Smooth muscle cell (in vitro differentiated cells): Measurements from ENCODE around the gene SMARCC1. TPM values are rescaled to one million over a fixed set of nuclear protein-coding genes. Genes with fewer than 3 reads are reported as not detected.

Source experiments
- DNase-seq: peaks from one replicate; lab custom pipeline; 2025; ENCODE audit not compliant: unreplicated experiment; lab: John Stamatoyannopoulos, UW
- H2AFZ ChIP-seq: fragments of 200-600 bp; sonication (generic); 2 replicates; pipeline ENCODE4 v1.6.0; 2016; ENCODE audit warnings: antibody characterized with exemption, low read depth, mild to moderate bottlenecking
- H3F3A ChIP-seq: fragments of 200-600 bp; sonication (generic); 2 replicates; pipeline ENCODE4 v1.6.0; 2017; ENCODE audit warnings: antibody characterized with exemption, low read depth
- H3K27ac ChIP-seq: fragments of 200-600 bp; sonication (generic); 2 replicates; pipeline ENCODE4 v1.5.1; 2016; ENCODE audit warnings: low read depth, mild to moderate bottlenecking
- H3K27me3 ChIP-seq: fragments of 200-600 bp; sonication (generic); 2 replicates; pipeline ENCODE4 v1.6.1; 2016; ENCODE audit warnings: low read depth, mild to moderate bottlenecking
- H3K36me3 ChIP-seq: fragments of 200-600 bp; sonication (generic); 2 replicates; pipeline ENCODE4 v1.5.1; 2016; ENCODE audit warnings: low read depth
- H3K4me1 ChIP-seq: fragments of 200-600 bp; sonication (generic); 2 replicates; pipeline ENCODE4 v1.5.1; 2016; ENCODE audit warnings: low read depth
- H3K4me2 ChIP-seq: fragments of 200-600 bp; sonication (generic); 2 replicates; pipeline ENCODE4 v1.6.0; 2016; ENCODE audit warnings: mild to moderate bottlenecking
- H3K4me3 ChIP-seq: fragments of 200-600 bp; sonication (generic); 2 replicates; pipeline ENCODE4 v1.5.1; 2016; ENCODE audit warnings: mild to moderate bottlenecking
- H3K79me2 ChIP-seq: fragments of 200-600 bp; sonication (generic); 2 replicates; pipeline ENCODE4 v1.6.0; 2016; ENCODE audit warnings: low read depth, mild to moderate bottlenecking
- H3K9ac ChIP-seq: fragments of 200-600 bp; sonication (generic); 2 replicates; pipeline ENCODE4 v1.6.0; 2016; ENCODE audit warnings: low read depth
- H3K9me3 ChIP-seq: fragments of 200-600 bp; sonication (generic); replicated peaks from 2 replicates; pipeline ENCODE4 v1.5.1; 2016; ENCODE audit warnings: low read depth
- H4K20me1 ChIP-seq: fragments of 200-600 bp; sonication (generic); 2 replicates; pipeline ENCODE4 v1.6.0; 2016; ENCODE audit warnings: low read depth
- WGBS: methylation state at CpG from one replicate; pipeline ENCODE4 v1.1.7; 2016; ENCODE audit warnings: low lambda C conversion rate; 5-methylcytosine and 5-hydroxymethylcytosine counted together
- polyA plus RNA-seq: library from polyadenylated mRNA; unstranded; fragments of >200 nt; fragmentation: Nextera tagmentation; extraction: Ambion mirVana; gene quantifications from 2 replicates; pipeline ENCODE4 v1.2.1, GENCODE V29; 2016
- total RNA-seq: library from RNA; depleted of rRNA; stranded (reverse); fragments of >200 nt; gene quantifications from 2 replicates; pipeline ENCODE4 v1.2.3, GENCODE V29; 2014
- TF ChIP-seq, protein P1 (sequence below): fragments of 200-600 bp; sonication (generic); IDR thresholded peaks from 2 replicates; pipeline ENCODE4 v1.5.1; 2017; ENCODE audit warnings: borderline replicate concordance, mild to moderate bottlenecking, antibody characterized with exemption; ENCODE audit not compliant: insufficient read depth, poor library complexity, severe bottlenecking

Gene SMARCC1
- total and polyA plus RNA-seq, 2 experiments from 2014 or later: 40.5 to 50.3 TPM

GRCh38 chr3:47603332-47603731 lies 178.4 kb downstream of the SMARCC1 start:
- Histone ChIP-seq H2AFZ (no peak overlapping the region), H4K20me1 (peaks cover 41% of the 10 kb centered on the region), H3K4me3 (no peak overlapping the region)

DNA sequence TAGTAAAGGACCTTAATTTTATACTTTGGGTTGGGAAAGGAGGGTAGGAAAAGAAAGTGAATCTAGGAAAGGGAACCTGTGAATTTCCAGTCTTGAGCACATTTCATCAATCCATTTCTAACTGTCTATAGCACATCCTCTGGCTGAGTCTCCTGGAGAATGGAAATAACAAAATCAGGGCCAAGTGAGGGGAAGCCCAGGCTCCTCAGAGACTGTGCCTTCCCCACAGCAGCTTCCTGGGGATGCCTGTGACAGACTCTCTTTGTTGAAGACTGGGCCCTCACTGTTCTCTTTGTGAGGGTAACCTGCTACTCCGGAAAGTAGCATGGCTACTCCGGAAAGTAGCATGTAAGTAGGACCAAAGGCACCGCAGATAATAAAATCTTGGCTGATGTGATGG lies 180.4 kb downstream of the SMARCC1 start:
- peaks cover 39% of the 10 kb centered on the region for H4K20me1 ChIP-seq
- H3K9me3 ChIP-seq: no peaks in the 10 kb centered on the region
- no peaks in the 10 kb centered on the region for H3K27me3 ChIP-seq
- no peaks in the 10 kb centered on the region for H3K4me1 ChIP-seq
- H3K4me2 ChIP-seq: no peak overlapping the region
- H3K9ac ChIP-seq: no peak overlapping the region
- no peak overlapping the region for H3K27ac ChIP-seq
- no peaks in the 10 kb centered on the region for H3K36me3 ChIP-seq
- H2AFZ ChIP-seq: no peak overlapping the region
- WGBS: 97% methylated on average over 3 of the region's 3 CpGs
- H3K79me2 ChIP-seq: peaks cover 8% of the 10 kb centered on the region
- H3K4me3 ChIP-seq: no peak overlapping the region
- peaks cover 10% of the 10 kb centered on the region for H3F3A ChIP-seq
- TF ChIP-seq, protein P1, sequence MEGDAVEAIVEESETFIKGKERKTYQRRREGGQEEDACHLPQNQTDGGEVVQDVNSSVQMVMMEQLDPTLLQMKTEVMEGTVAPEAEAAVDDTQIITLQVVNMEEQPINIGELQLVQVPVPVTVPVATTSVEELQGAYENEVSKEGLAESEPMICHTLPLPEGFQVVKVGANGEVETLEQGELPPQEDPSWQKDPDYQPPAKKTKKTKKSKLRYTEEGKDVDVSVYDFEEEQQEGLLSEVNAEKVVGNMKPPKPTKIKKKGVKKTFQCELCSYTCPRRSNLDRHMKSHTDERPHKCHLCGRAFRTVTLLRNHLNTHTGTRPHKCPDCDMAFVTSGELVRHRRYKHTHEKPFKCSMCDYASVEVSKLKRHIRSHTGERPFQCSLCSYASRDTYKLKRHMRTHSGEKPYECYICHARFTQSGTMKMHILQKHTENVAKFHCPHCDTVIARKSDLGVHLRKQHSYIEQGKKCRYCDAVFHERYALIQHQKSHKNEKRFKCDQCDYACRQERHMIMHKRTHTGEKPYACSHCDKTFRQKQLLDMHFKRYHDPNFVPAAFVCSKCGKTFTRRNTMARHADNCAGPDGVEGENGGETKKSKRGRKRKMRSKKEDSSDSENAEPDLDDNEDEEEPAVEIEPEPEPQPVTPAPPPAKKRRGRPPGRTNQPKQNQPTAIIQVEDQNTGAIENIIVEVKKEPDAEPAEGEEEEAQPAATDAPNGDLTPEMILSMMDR: no peak
- DNase-seq: no peak

More at GRCh38 chr3:47603332-47603731, 178.4 kb downstream of the SMARCC1 start:
- H3K4me1 ChIP-seq: no peaks in the 10 kb centered on the region
- H3K9ac ChIP-seq: no peak overlapping the region
- H3K27me3 ChIP-seq: no peaks in the 10 kb centered on the region
- H3K27ac ChIP-seq: no peak overlapping the region
- H3K79me2 ChIP-seq: peaks cover 8% of the 10 kb centered on the region
- TF ChIP-seq, protein P1: no peak
- peaks cover 10% of the 10 kb centered on the region for H3F3A ChIP-seq
- no peaks in the 10 kb centered on the region for H3K9me3 ChIP-seq
- no peak for DNase-seq
- H3K36me3 ChIP-seq: peaks cover under 1% of the 10 kb centered on the region
- H3K4me2 ChIP-seq: no peak overlapping the region

DNA sequence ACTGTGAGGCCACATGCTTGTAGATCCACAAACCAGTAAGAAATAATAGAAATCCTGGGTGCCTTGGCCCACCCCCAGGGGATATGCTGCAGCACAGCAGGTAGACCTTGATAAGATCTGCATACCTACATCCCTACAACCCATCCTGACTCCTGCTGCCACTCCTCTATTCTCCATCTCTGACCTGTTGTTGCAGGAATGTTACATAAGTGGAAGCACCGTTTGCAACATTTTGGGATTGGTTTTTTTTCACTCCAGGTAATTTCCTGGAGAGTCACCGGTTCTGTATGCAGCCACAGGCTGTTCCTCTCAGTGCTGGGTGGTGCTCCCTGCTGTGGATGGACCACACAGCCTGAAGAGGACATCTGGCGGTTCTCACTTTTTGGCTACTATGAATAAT lies 186.9 kb downstream of the SMARCC1 start:
- Histone ChIP-seq H3K79me2 (no peaks in the 10 kb centered on the region), H3K9me3 (no peaks in the 10 kb centered on the region), H3K4me2 (no peak overlapping the region), H4K20me1 (peaks cover 24% of the 10 kb centered on the region), H3K9ac (no peak overlapping the region), H3K27me3 (no peaks in the 10 kb centered on the region), H3K4me3 (no peak overlapping the region), H3K4me1 (no peaks in the 10 kb centered on the region), H3K36me3 (peaks cover under 1% of the 10 kb centered on the region), H3F3A (no peaks in the 10 kb centered on the region), H2AFZ (no peak overlapping the region), H3K27ac (no peak overlapping the region)
- WGBS: 67% methylated on average over 3 of the region's 3 CpGs
- no peak for DNase-seq
- TF ChIP-seq, protein P1: no peak

DNA sequence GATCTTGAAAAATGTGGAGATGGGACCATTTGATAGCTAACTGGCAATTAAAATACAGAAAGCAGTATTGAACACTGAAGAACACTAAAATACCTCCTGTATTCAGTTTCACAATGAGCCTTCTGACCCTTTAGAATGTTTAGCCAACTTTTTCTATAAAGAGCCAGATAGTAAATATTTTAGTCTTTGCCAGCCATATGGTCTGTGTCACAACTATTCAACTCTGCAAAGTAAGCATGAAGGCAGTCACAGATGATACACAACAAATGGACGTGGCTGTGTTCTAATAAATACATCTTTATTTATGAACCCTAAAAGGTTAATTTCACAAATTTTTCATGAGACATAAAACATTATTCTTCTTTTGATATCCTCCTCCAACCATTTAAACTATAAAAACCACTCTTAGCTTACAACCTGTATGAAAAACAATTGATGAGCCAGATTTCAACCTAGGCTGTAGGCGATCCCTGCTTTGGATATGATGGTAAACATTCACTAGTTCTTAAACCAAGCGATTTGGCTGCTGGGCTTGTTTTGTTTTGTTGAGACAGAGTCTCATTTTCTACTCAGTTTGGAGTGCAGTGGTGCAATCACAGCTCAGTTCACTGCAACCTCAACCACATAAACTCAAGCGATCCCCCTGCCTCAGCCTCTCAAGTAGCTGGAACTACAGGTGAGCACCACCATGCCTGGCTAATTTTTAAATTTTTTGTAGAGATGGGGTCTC lies 189.5 kb downstream of the SMARCC1 start:
- no peak for DNase-seq
- Histone ChIP-seq H3K79me2 (no peaks in the 10 kb centered on the region), H3K27me3 (no peaks in the 10 kb centered on the region), H4K20me1 (peaks cover 19% of the 10 kb centered on the region), H3K36me3 (peaks cover 9% of the 10 kb centered on the region), H2AFZ (no peak overlapping the region), H3K27ac (no peak overlapping the region), H3K4me3 (no peak overlapping the region), H3K4me2 (no peak overlapping the region), H3F3A (no peaks in the 10 kb centered on the region), H3K9ac (no peak overlapping the region), H3K9me3 (no peaks in the 10 kb centered on the region), H3K4me1 (no peaks in the 10 kb centered on the region)
- TF ChIP-seq, protein P1: no peak
- 92% methylated on average over 4 of the region's 4 CpGs for WGBS
